ENCODE measurements around the gene SPATA32.

The SPATA32 gene

GRCh38 chr17:45277216-45277849 lies 15.4 kb upstream of the SPATA32 start:
- ChIA-PET CTCF (interaction anchor here (0.5 to 32.0 kb wide), 42 partner anchors 10 to 149 kb away, joined by 3 to 828 read pairs (median 4); partner anchors contain the start of genes FMNL1 and SPATA32), POLR2A (interaction anchor here (1.1 to 1.2 kb wide), 2 partner anchors 91 to 108 kb away, joined by 3 to 5 read pairs; no protein-coding TSS in a partner anchor)
- no peak overlapping the region for H3K4me3 ChIP-seq (ENCODE audit: low read depth, low read length)
- peak; percentile 90 for TF ChIP-seq CTCF (IDR thresholded peaks at IDR 0.05; ENCODE audit: insufficient read depth, low read length, missing control alignments)
- DNase-seq (ENCODE audit: low read depth, low spot score): peak; percentile 56

- no peak for DNase-seq (ENCODE audit: low read depth, low spot score)
- TF ChIP-seq CTCF (IDR thresholded peaks at IDR 0.05; ENCODE audit: insufficient read depth, low read length, missing control alignments): no peak
- ChIA-PET POLR2A (interaction anchor here (0.7 kb wide), 2 partner anchors 57 to 110 kb away, joined by 3 read pairs; no protein-coding TSS in a partner anchor), CTCF (interaction anchor here (0.8 to 32.0 kb wide), 14 partner anchors 9 to 113 kb away, joined by 3 to 828 read pairs (median 16); no protein-coding TSS in a partner anchor)
- no peak overlapping the region for H3K4me3 ChIP-seq (ENCODE audit: low read depth, low read length)
Observed at GRCh38 chr17:45276031-45276430, 14.1 kb upstream of the SPATA32 start.

DNA sequence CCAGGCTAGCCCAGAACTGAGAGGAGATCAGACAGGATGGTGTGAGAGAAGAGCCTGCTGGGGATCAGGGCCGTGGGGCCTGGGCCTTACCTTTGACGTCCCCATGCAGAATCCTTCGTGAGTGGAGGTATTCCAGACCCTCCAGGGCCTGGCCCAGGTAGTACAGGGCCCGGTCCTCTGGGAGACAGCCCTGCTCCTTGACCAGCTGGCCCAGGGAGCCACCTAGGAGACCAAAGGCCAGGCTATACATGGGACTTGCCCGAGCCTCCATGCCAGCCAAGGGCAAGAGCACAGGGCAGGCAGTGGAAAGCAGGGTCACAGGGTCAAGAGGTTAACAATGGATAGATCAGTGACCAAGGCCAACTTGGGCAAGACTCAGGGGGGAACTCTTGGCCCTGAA lies 12.1 kb upstream of the SPATA32 start:
- POLR2A ChIA-PET: no interaction called here
- no peak for DNase-seq (ENCODE audit: low read depth, low spot score)
- TF ChIP-seq CTCF (IDR thresholded peaks at IDR 0.05; ENCODE audit: insufficient read depth, low read length, missing control alignments): no peak
- CTCF ChIA-PET: interaction anchor here (1.0 to 32.0 kb wide), 5 partner anchors 11 to 115 kb away, joined by 3 to 828 read pairs (median 4); no protein-coding TSS in a partner anchor
- H3K4me3 ChIP-seq (ENCODE audit: low read depth, low read length): no peak overlapping the region

GRCh38 chr17:45273551-45273957 lies 11.7 kb upstream of the SPATA32 start:
- ChIA-PET CTCF (interaction anchor here (1.3 to 32.0 kb wide), 3 partner anchors 17 to 155 kb away, joined by 3 to 828 read pairs (median 144); no protein-coding TSS in a partner anchor), POLR2A (interaction anchor here (1.3 kb wide), 1 partner anchor 10 kb away, joined by 3 read pairs; no protein-coding TSS in a partner anchor)
- DNase-seq (ENCODE audit: low read depth, low spot score): no peak
- TF ChIP-seq CTCF (IDR thresholded peaks at IDR 0.05; ENCODE audit: insufficient read depth, low read length, missing control alignments): no peak
- no peak overlapping the region for H3K4me3 ChIP-seq (ENCODE audit: low read depth, low read length)

- ChIA-PET CTCF (interaction anchor here (0.8 to 32.0 kb wide), 14 partner anchors 8 to 144 kb away, joined by 3 to 828 read pairs (median 3); partner anchors contain the start of gene ACBD4), POLR2A (no interaction called here)
- no peak overlapping the region for H3K4me3 ChIP-seq (ENCODE audit: low read depth, low read length)
- DNase-seq (ENCODE audit: low read depth, low spot score): no peak
- TF ChIP-seq CTCF (IDR thresholded peaks at IDR 0.05; ENCODE audit: insufficient read depth, low read length, missing control alignments): no peak
Observed at GRCh38 chr17:45271603-45272002, 9.7 kb upstream of the SPATA32 start.

GRCh38 chr17:45270828-45271418 lies 9.0 kb upstream of the SPATA32 start:
- no peak overlapping the region for H3K4me3 ChIP-seq (ENCODE audit: low read depth, low read length)
- peak; percentile 69 for TF ChIP-seq CTCF (IDR thresholded peaks at IDR 0.05; ENCODE audit: insufficient read depth, low read length, missing control alignments)
- POLR2A ChIA-PET: no interaction called here
- CTCF ChIA-PET: interaction anchor here (0.8 to 32.0 kb wide), 15 partner anchors 8 to 135 kb away, joined by 3 to 828 read pairs (median 3); partner anchors contain the start of gene ACBD4
- DNase-seq (ENCODE audit: low read depth, low spot score): no peak
